Loucy (cell line): ENCODE data around the gene RGMA.

ENCODE experiments used
- H2AFZ ChIP-seq: fragments of 200-600 bp; sonication (generic); 2 replicates; pipeline ENCODE4 v1.6.0; 2016; ENCODE audit warnings: antibody characterized with exemption, mild to moderate bottlenecking, low read length, moderate library complexity
- H3F3A ChIP-seq: fragments of 200-600 bp; 2 replicates; pipeline ENCODE4 v1.6.0; 2016; ENCODE audit warnings: antibody characterized with exemption, low read depth, mild to moderate bottlenecking
- H3K27me3 ChIP-seq: fragments of 200-600 bp; sonication (generic); 2 replicates; pipeline ENCODE4 v1.6.1; 2014; ENCODE audit warnings: low read length, mild to moderate bottlenecking; ENCODE audit not compliant: insufficient read depth, poor library complexity, severe bottlenecking
- H3K36me3 ChIP-seq: fragments of 200-600 bp; sonication (generic); 2 replicates; pipeline ENCODE4 v1.6.1; 2016; ENCODE audit warnings: low read length; ENCODE audit not compliant: insufficient read depth
- H3K4me1 ChIP-seq: fragments of 200-600 bp; sonication (generic); 2 replicates; pipeline ENCODE4 v1.5.1; 2014; ENCODE audit warnings: low read length, mild to moderate bottlenecking; ENCODE audit not compliant: insufficient read depth, poor library complexity, severe bottlenecking
- H3K4me2 ChIP-seq: fragments of 200-600 bp; sonication (generic); 2 replicates; pipeline ENCODE4 v1.6.0; 2014; ENCODE audit warnings: antibody characterized with exemption, low read length, low read depth, mild to moderate bottlenecking; ENCODE audit not compliant: poor library complexity, severe bottlenecking
- H3K4me3 ChIP-seq: fragments of 200-600 bp; sonication (generic); 2 replicates; pipeline ENCODE4 v1.5.1; 2014; ENCODE audit warnings: low read length, mild to moderate bottlenecking, mixed read lengths; ENCODE audit not compliant: poor library complexity, severe bottlenecking
- H3K79me2 ChIP-seq: fragments of 200-600 bp; sonication (generic); 2 replicates; pipeline ENCODE4 v1.6.1; 2014; ENCODE audit warnings: low read length; ENCODE audit not compliant: insufficient read depth
- H3K9ac ChIP-seq: fragments of 200-600 bp; sonication (generic); 2 replicates; pipeline ENCODE4 v1.6.0; 2014; ENCODE audit warnings: mild to moderate bottlenecking, low read depth, low read length, moderate library complexity; ENCODE audit not compliant: poor library complexity, severe bottlenecking
- H3K9me2 ChIP-seq: fragments of 200-600 bp; sonication (generic); replicated peaks from 2 replicates; pipeline ENCODE4 v1.6.1; 2016; ENCODE audit warnings: low read depth, low read length, mixed read lengths
- H3K9me3 ChIP-seq: fragments of 200-600 bp; sonication (generic); 2 replicates; pipeline ENCODE4 v1.6.1; 2014; ENCODE audit warnings: mild to moderate bottlenecking, antibody characterized with exemption, low read length, low read depth; ENCODE audit not compliant: insufficient read depth
- H4K20me1 ChIP-seq: fragments of 200-600 bp; sonication (generic); 2 replicates; pipeline ENCODE4 v1.6.0; 2014; ENCODE audit warnings: antibody characterized with exemption, low read length, mild to moderate bottlenecking; ENCODE audit not compliant: insufficient read depth, poor library complexity, severe bottlenecking
- CTCF ChIP-seq: fragments of 200-600 bp; sonication (generic); conservative IDR thresholded peaks from 2 replicates; pipeline ENCODE4 v1.5.1; 2014; ENCODE audit warnings: mild to moderate bottlenecking, antibody characterized with exemption, low read length
- EZH2phosphoT487 ChIP-seq: fragments of 200-600 bp; IDR thresholded peaks from 2 replicates; pipeline ENCODE4 v1.6.1; 2018; ENCODE audit warnings: antibody characterized with exemption, mild to moderate bottlenecking, moderate library complexity, borderline replicate concordance

Gene RGMA

DNA sequence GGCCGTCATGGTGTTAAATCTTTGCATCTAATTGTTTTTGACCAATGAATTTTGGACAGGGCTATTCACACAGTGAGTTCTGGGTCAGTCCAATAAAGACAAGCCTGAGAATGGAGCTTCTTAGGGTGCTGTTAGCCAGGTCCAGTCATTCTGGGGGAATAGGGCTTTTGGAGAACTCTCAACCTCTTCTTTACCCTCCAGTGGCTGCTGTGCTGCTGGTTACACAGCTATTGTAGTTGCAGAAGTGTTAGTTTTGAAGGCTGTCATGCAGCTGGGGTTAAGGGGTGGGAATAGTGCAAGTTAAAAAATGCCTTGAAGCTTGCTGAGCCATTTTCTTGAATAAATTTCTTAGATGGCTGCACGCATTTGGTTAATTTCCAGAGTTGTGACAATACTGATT is 99.0 kb downstream of the RGMA start:
- Histone ChIP-seq H3K9me2 (no peaks in the 10 kb centered on the region), H3K36me3 (peaks cover 89% of the 10 kb centered on the region), H2AFZ (no peak overlapping the region), H3K4me2 (no peak overlapping the region), H3F3A (no peaks in the 10 kb centered on the region), H3K79me2 (no peaks in the 10 kb centered on the region), H3K9ac (no peak overlapping the region), H3K4me3 (no peak overlapping the region), H3K9me3 (no peaks in the 10 kb centered on the region), H4K20me1 (no peaks in the 10 kb centered on the region), H3K27me3 (no peaks in the 10 kb centered on the region), H3K4me1 (no peaks in the 10 kb centered on the region)
- TF ChIP-seq CTCF (no peak), EZH2phosphoT487 (no peak)

GRCh38 chr15:92989470-92989869 is 99.5 kb downstream of the RGMA start:
- H3K9me2 ChIP-seq, result no peaks in the 10 kb centered on the region
- no peaks in the 10 kb centered on the region for H3K27me3 ChIP-seq
- H4K20me1 ChIP-seq, result no peaks in the 10 kb centered on the region
- no peaks in the 10 kb centered on the region for H3F3A ChIP-seq
- no peak overlapping the region for H3K4me2 ChIP-seq
- no peak overlapping the region for H3K9ac ChIP-seq
- H3K4me3 ChIP-seq, result no peak overlapping the region
- no peaks in the 10 kb centered on the region for H3K4me1 ChIP-seq
- H3K9me3 ChIP-seq, result no peaks in the 10 kb centered on the region
- peaks cover 90% of the 10 kb centered on the region for H3K36me3 ChIP-seq
- no peak overlapping the region for H2AFZ ChIP-seq
- H3K79me2 ChIP-seq, result no peaks in the 10 kb centered on the region
- no peak for TF ChIP-seq EZH2phosphoT487
- no peak for TF ChIP-seq CTCF
